ENCODE measurements around the gene TOX3.

- TF ChIP-seq EZH2phosphoT487 (IDR thresholded peaks at IDR 0.05; ENCODE audit: insufficient read depth, low read depth) (no peak), EZH2 (IDR thresholded peaks at IDR 0.05; ENCODE audit: insufficient read depth, poor library complexity, severe bottlenecking) (no peak)
Measured at GRCh38 chr16:52512297-52512987, 34.5 kb downstream of the TOX3 start.
